Measurements from ENCODE around the gene NEU1. TPM values are rescaled to one million over a fixed set of nuclear protein-coding genes. Genes with fewer than 3 reads are reported as not detected.

NEU1 gene
- total RNA-seq, 1 experiment from 2014 or later = 44.8 TPM

GRCh38 chr6:31827286-31828079 is 35.1 kb downstream of the NEU1 start, which contains the start of gene HSPA1B (continued):
- TF ChIP-seq ZNF423 (CRISPR knock-in tag; IDR thresholded peaks at IDR 0.05) = no peak
- no peak for TF ChIP-seq ZNF121 (CRISPR knock-in tag; IDR thresholded peaks at IDR 0.05)
- TF ChIP-seq ZNF232 (CRISPR knock-in tag; IDR thresholded peaks at IDR 0.05) = no peak
- TF ChIP-seq ESRRA (CRISPR knock-in tag; IDR thresholded peaks at IDR 0.05; ENCODE audit: borderline replicate concordance) = no peak
- no peak for TF ChIP-seq MXD4 (CRISPR knock-in tag; IDR thresholded peaks at IDR 0.05; ENCODE audit: borderline replicate concordance)
- TF ChIP-seq E2F5 (CRISPR knock-in tag; IDR thresholded peaks at IDR 0.05) = 0 out of 2 replicates have a peak, but pooled peaks have one; percentile 16
- TF ChIP-seq ARID4B (CRISPR knock-in tag; IDR thresholded peaks at IDR 0.05; ENCODE audit: borderline replicate concordance) = peak; percentile 96
- TF ChIP-seq GABPB1 (CRISPR knock-in tag; IDR thresholded peaks at IDR 0.05) = peak; percentile 46; the same call in 1 of the 2 replicates
- no peak for TF ChIP-seq KAT7 (CRISPR knock-in tag; IDR thresholded peaks at IDR 0.05; ENCODE audit: borderline replicate concordance)
- TF ChIP-seq ETV6 (CRISPR knock-in tag; IDR thresholded peaks at IDR 0.05) = peak; percentile 92
- peak; percentile 66; the same call in 1 of the 2 replicates for TF ChIP-seq NFATC4 (CRISPR knock-in tag; IDR thresholded peaks at IDR 0.05)
- TF ChIP-seq IRF1 (CRISPR knock-in tag; IDR thresholded peaks at IDR 0.05) = 0 out of 2 replicates have a peak, but pooled peaks have one; percentile 58
- TF ChIP-seq EMX1 (CRISPR knock-in tag; IDR thresholded peaks at IDR 0.05) = no peak
- no peak for TF ChIP-seq RELA (CRISPR knock-in tag; IDR thresholded peaks at IDR 0.05; ENCODE audit: borderline replicate concordance)
- TF ChIP-seq AR (CRISPR knock-in tag; IDR thresholded peaks at IDR 0.05) = no peak; the same call in 1 of the 2 replicates
- TF ChIP-seq USF1 (CRISPR knock-in tag; IDR thresholded peaks at IDR 0.05) = 0 out of 2 replicates have a peak, but pooled peaks have one; percentile 23
- peak; percentile 66 for TF ChIP-seq NFYB (CRISPR knock-in tag; conservative IDR thresholded peaks at IDR 0.05; ENCODE audit: low read depth)
- no peak for TF ChIP-seq ATF2 (CRISPR knock-in tag; IDR thresholded peaks at IDR 0.05; ENCODE audit: borderline replicate concordance, low read depth)
- TF ChIP-seq MYBL2 (CRISPR knock-in tag; IDR thresholded peaks at IDR 0.05) = peak; percentile 70; the same call in 1 of the 2 replicates
- peak; percentile 85; the same call in 1 of the 2 replicates for TF ChIP-seq FOXP4 (CRISPR knock-in tag; IDR thresholded peaks at IDR 0.05)
- no peak for TF ChIP-seq USF2 (CRISPR knock-in tag; IDR thresholded peaks at IDR 0.05)
- TF ChIP-seq ZBTB43 (CRISPR knock-in tag; IDR thresholded peaks at IDR 0.05) = no peak
- TF ChIP-seq SOX15 (CRISPR knock-in tag; IDR thresholded peaks at IDR 0.05) = no peak
